ENCODE data around the gene FTMT. TPM values are rescaled to one million over a fixed set of nuclear protein-coding genes. Genes with fewer than 3 reads are reported as not detected.

FTMT gene
- total RNA-seq, 2 experiments from 2014 or later, result not detected

DNA sequence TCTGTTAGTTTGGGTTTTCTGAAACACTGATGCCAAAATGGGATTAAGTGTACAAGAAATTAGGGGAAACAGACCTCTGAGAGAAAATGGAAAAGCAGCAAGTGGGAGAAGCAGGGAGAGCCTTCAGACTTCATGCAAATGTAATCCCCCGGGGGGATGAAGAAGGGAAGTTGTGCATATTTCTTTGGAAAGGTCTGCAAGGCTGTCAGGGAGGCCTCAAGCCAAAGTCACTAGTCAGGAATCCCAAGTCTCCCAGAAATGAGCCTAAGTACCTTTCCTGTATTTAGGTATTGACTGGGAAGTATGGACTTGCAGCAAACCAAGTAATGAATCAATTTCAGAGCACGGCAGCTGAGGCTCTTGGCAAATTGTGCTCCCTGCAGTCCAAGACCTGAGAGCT lies 2.2 kb downstream of the FTMT start:
- intact Hi-C loops (cut with micrococcal nuclease; ENCODE audit: unreplicated experiment), result no loop called here
- TF ChIP-seq, protein P1, sequence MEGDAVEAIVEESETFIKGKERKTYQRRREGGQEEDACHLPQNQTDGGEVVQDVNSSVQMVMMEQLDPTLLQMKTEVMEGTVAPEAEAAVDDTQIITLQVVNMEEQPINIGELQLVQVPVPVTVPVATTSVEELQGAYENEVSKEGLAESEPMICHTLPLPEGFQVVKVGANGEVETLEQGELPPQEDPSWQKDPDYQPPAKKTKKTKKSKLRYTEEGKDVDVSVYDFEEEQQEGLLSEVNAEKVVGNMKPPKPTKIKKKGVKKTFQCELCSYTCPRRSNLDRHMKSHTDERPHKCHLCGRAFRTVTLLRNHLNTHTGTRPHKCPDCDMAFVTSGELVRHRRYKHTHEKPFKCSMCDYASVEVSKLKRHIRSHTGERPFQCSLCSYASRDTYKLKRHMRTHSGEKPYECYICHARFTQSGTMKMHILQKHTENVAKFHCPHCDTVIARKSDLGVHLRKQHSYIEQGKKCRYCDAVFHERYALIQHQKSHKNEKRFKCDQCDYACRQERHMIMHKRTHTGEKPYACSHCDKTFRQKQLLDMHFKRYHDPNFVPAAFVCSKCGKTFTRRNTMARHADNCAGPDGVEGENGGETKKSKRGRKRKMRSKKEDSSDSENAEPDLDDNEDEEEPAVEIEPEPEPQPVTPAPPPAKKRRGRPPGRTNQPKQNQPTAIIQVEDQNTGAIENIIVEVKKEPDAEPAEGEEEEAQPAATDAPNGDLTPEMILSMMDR (conservative IDR thresholded peaks at IDR 0.05; ENCODE audit: low read length), result no peak
- no peak for TF ChIP-seq EZH2phosphoT487 (IDR thresholded peaks at IDR 0.05; ENCODE audit: borderline replicate concordance, low read depth, low read length)
- Histone ChIP-seq H3K79me2 (ENCODE audit: insufficient read depth, low read depth, low read length) (no peaks in the 10 kb centered on the region), H3K27ac (ENCODE audit: low read depth, low read length, poor library complexity, severe bottlenecking) (no peak overlapping the region), H3K4me3 (ENCODE audit: low read depth, low read length, poor library complexity, severe bottlenecking) (no peak overlapping the region), H3K9me3 (ENCODE audit: low read length) (no peaks in the 10 kb centered on the region), H2AFZ (ENCODE audit: low read length) (no peak overlapping the region), H3K4me1 (ENCODE audit: insufficient read depth, low read length, poor library complexity, severe bottlenecking) (no peaks in the 10 kb centered on the region), H4K20me1 (ENCODE audit: insufficient read depth, low read length) (no peaks in the 10 kb centered on the region), H3K9me2 (ENCODE audit: insufficient read depth, low read length) (no peaks in the 10 kb centered on the region), H3K4me2 (ENCODE audit: low read length) (no peak overlapping the region), H3K36me3 (ENCODE audit: insufficient read depth, low read length) (no peaks in the 10 kb centered on the region)
- ChIA-PET CTCF (ENCODE audit: unreplicated experiment) (no interaction called here), POLR2A (no interaction called here)
- BruUV-seq (replicated peaks), result no TSS peak
- DNase-seq (ENCODE audit: low spot score), result no peak

- H3K9me3 ChIP-seq (ENCODE audit: low read length), result no peaks in the 10 kb centered on the region
- TF ChIP-seq, protein P1 (conservative IDR thresholded peaks at IDR 0.05; ENCODE audit: low read length), result no peak
- no peak for TF ChIP-seq EZH2phosphoT487 (IDR thresholded peaks at IDR 0.05; ENCODE audit: borderline replicate concordance, low read depth, low read length)
- intact Hi-C loops (cut with micrococcal nuclease; ENCODE audit: unreplicated experiment), result no loop called here
These were observed 11.1 kb downstream of the FTMT start for GRCh38 chr5:121862801-121863200.

DNA sequence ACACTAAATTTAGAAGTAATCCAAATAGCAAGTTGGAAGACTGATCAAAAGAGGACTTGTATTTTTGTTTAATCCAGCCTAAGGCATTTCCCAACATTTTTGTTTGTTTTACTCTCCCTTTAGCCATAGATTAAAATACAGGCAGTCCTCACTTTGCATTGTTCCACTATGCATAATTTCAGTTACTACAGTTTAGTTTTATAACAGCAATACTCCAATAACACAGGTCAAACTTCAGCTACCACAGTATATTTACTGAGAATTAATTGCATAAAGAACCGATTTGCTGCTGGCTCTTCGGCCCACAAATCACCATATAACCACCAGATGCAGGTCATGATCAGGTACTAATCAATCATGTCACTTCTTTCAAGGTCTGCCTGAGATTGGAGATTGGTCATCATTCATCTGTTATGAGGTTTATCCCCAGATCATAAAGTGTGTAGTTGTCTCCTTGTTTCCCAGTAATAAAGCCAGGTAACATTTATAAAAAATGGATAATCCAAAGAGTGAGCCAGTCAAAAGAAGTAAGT lies 12.1 kb downstream of the FTMT start:
- CTCF ChIA-PET (ENCODE audit: unreplicated experiment), result no interaction called here
- no TSS peak for BruUV-seq (replicated peaks)
- intact Hi-C loops (cut with micrococcal nuclease; ENCODE audit: unreplicated experiment), result no loop called here
- no peaks in the 10 kb centered on the region for H3K36me3 ChIP-seq (ENCODE audit: insufficient read depth, low read length)
- H3K27ac ChIP-seq (ENCODE audit: low read depth, low read length, poor library complexity, severe bottlenecking), result no peak overlapping the region
- no peak overlapping the region for H3K4me3 ChIP-seq (ENCODE audit: low read depth, low read length, poor library complexity, severe bottlenecking)
- TF ChIP-seq, protein P1 (conservative IDR thresholded peaks at IDR 0.05; ENCODE audit: low read length), result no peak
- TF ChIP-seq EZH2phosphoT487 (IDR thresholded peaks at IDR 0.05; ENCODE audit: borderline replicate concordance, low read depth, low read length), result no peak
- H3K9me2 ChIP-seq (ENCODE audit: insufficient read depth, low read length), result no peaks in the 10 kb centered on the region
- H3K9me3 ChIP-seq (ENCODE audit: low read length), result no peaks in the 10 kb centered on the region
- no peak overlapping the region for H2AFZ ChIP-seq (ENCODE audit: low read length)
- H3K4me2 ChIP-seq (ENCODE audit: low read length), result no peak overlapping the region
- POLR2A ChIA-PET, result interaction anchor here (1.1 kb wide), 1 partner anchor 15 kb away, joined by 3 read pairs; no protein-coding TSS in a partner anchor
- no peak for DNase-seq (ENCODE audit: low spot score)
- H4K20me1 ChIP-seq (ENCODE audit: insufficient read depth, low read length), result no peaks in the 10 kb centered on the region
- no peaks in the 10 kb centered on the region for H3K79me2 ChIP-seq (ENCODE audit: insufficient read depth, low read depth, low read length)
- H3K4me1 ChIP-seq (ENCODE audit: insufficient read depth, low read length, poor library complexity, severe bottlenecking), result no peaks in the 10 kb centered on the region

More at GRCh38 chr5:121862801-121863200, 11.1 kb downstream of the FTMT start:
- no peaks in the 10 kb centered on the region for H3K9me2 ChIP-seq (ENCODE audit: insufficient read depth, low read length)
- H3K36me3 ChIP-seq (ENCODE audit: insufficient read depth, low read length), result no peaks in the 10 kb centered on the region
- H3K4me3 ChIP-seq (ENCODE audit: low read depth, low read length, poor library complexity, severe bottlenecking), result no peak overlapping the region
- no peak overlapping the region for H3K27ac ChIP-seq (ENCODE audit: low read depth, low read length, poor library complexity, severe bottlenecking)
- ChIA-PET CTCF (ENCODE audit: unreplicated experiment) (no interaction called here), POLR2A (interaction anchor here (0.6 kb wide), 1 partner anchor 492 kb away, joined by 3 read pairs; no protein-coding TSS in a partner anchor)
- H2AFZ ChIP-seq (ENCODE audit: low read length), result no peak overlapping the region
- H3K79me2 ChIP-seq (ENCODE audit: insufficient read depth, low read depth, low read length), result no peaks in the 10 kb centered on the region
- no peaks in the 10 kb centered on the region for H3K4me1 ChIP-seq (ENCODE audit: insufficient read depth, low read length, poor library complexity, severe bottlenecking)
- no TSS peak for BruUV-seq (replicated peaks)
- no peak for DNase-seq (ENCODE audit: low spot score)
- no peak overlapping the region for H3K4me2 ChIP-seq (ENCODE audit: low read length)
- H4K20me1 ChIP-seq (ENCODE audit: insufficient read depth, low read length), result no peaks in the 10 kb centered on the region
